ENCODE results near the gene ABCB9. TPM values are rescaled to one million over a fixed set of nuclear protein-coding genes. Genes with fewer than 3 reads are reported as not detected.
"Not testable (repeated sequence)": the region's sequence is repeated elsewhere in the genome, so short reads cannot be mapped to it uniquely, and the experiment has no call there.

ABCB9 gene
- total RNA-seq, 1 donor from 2014 or later = 5.0 TPM

- DNase-seq (ENCODE audit: low read depth in 2 of 2) = peak; percentile 92 to 93
Observed at GRCh38 chr12:122895704-122896636, 70.3 kb downstream of the ABCB9 start, which contains the start of gene VPS37B. VPS37B (minus strand) TSS chr12:122896124; CDS start chr12:122896062, 62 bp downstream.

- DNase-seq (ENCODE audit: low read depth in 2 of 2) = peak in 1 of 2 donors; percentile 33
Observed at GRCh38 chr12:122895320-122895703, 71.0 kb downstream of the ABCB9 start.

DNA sequence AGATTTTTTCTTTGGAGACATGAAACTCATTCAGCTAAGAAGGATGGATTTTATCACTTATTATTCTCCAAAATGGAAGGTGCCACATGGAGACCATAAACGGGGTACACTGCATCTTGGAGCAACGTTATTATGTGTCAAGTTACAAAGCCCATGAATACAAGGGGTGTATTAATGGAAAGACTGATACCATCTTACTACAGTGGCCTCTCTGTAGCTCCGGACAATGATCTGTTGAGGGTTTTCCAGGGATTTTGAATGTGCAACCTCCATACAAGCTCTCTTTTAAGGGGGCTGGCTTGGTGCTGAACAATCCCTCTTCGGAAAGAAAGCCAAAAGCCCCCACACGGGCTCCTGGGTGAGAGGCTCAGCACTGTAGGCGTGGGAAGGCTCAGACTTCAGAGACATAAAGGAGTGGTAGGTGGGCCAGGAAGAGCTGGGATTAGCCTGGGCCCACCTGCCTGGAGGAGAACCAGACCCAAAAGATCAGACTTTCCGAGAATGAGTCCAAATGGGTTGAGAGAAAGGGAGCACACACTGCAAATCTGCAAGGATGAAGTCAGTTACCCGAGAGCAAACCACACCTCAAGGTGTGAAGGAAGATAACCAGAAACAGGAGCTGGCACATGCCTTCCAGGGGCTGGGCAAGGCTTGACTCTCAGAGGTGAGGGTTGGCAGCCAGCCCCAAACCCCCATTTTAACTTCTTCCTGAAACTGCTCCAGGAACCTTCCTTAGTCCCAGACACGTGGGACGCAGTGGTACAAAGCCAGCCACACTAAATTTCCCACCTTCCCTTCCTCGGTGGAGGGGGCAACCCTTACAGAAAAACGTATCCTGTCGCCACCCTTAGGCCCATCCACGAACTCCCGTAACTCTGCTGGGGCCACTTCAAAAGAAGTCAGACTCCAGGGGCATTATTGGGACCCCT, 71.8 kb downstream of the ABCB9 start:
- DNase-seq (ENCODE audit: low read depth in 2 of 2) = no peak

GRCh38 chr12:122893208-122894153, 72.8 kb downstream of the ABCB9 start:
- no peak for DNase-seq (ENCODE audit: low read depth in 2 of 2)

- not testable (repeated sequence) for DNase-seq (ENCODE audit: low read depth in 2 of 2)
Observed at GRCh38 chr12:122892724-122893123, 73.5 kb downstream of the ABCB9 start.

GRCh38 chr12:122891661-122892525, 74.4 kb downstream of the ABCB9 start:
- DNase-seq (ENCODE audit: low read depth in 2 of 2) = no peak

GRCh38 chr12:122889761-122890520, 76.3 kb downstream of the ABCB9 start:
- DNase-seq (ENCODE audit: low read depth in 2 of 2) = no peak

DNA sequence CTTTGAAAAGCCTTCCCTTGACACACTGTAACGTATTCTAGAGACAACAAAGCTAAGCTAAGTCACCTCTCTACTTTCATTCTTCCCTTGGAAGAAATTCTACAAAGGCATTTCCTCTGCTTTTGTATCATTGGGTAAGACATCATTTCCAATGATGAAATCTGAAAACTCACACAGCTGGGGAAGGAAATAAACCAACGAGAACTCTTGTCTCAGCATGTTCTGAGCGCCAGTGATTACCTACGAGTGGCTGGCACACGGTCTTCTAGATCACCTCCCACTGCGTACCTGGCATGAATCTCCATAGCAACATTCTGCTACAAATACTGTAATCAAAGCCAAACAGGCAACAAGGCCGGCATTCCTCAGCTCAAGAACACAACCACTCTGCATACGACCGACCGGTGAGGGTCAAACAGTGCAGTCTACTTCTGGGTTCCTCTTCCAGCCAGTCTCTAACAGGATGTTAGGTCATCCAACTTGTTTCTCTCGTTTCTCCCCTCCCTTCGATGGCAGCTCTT, 78.0 kb downstream of the ABCB9 start:
- DNase-seq (ENCODE audit: low read depth in 2 of 2) = peak; percentile 94 to 95

GRCh38 chr12:122887819-122888212, 78.4 kb downstream of the ABCB9 start:
- no peak for DNase-seq (ENCODE audit: low read depth in 2 of 2)

DNA sequence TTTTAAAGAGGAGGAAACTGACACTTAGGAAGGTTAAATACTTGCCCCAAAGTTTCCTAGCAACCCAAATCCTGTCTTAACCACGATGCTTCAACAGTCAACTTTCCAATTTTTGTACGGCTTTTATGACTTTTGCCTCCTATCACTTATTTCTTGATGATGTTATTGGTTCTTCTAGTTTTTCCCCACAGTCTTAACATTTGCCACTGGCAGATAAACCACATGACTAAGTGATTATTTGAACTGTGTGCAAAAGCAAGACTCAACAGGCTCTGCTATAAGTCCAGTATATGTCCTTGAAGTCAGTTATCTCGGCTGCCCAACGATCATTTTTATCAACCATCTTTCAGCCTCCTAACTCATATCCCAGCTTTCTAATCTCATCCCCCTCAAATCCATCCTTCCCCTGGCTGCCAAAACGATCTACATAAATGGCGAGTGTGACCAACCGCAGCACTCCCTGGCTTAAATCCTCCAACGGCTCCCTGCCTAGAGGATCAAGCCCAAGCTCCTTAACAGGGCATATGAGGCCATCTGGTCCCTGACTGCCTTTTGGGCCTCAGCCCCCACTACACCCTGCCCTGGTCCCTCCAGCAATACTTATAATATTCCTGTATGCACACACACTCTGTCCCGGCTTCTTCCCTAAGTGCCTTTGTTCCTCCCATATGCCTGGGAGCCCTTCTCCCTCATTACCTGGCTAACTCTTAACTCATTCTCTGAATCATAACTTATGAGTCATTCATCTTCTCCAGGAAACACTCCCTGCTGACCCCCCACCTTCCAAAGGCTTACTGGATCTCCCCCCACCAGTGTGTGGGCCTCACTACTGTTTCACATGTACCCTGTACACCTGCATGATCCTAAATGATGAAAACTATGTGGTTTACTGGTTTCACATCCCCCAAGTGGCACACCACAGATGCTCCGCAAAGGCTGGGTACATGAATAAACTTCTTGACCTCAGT, 79.1 kb downstream of the ABCB9 start:
- peak in 1 of 2 donors; percentile 77 for DNase-seq (ENCODE audit: low read depth in 2 of 2)

GRCh38 chr12:122886161-122886560, 80.1 kb downstream of the ABCB9 start:
- DNase-seq (ENCODE audit: low read depth in 2 of 2) = no peak

DNA sequence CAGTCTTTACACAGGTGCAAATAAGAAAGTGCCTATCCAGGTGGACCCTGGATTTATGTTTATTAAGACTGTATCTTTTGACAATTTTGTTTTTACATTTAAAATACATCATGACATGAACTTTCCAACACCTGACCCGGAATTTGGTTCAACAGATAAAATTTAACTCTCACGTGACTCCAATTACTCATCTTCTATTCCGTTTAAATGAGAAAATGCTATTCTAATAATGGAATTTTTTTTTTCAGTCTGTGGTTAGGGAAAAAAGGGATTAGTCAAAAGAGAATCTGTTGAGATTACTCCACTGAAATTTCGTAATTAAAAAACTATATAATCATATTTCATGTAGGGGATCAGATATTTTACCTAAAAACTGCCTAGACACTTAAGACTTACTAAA, 81.4 kb downstream of the ABCB9 start:
- peak in 1 of 2 donors; percentile 79 for DNase-seq (ENCODE audit: low read depth in 2 of 2)

GRCh38 chr12:122884091-122884826, 82.0 kb downstream of the ABCB9 start:
- DNase-seq (ENCODE audit: low read depth in 2 of 2) = peak in 1 of 2 donors; percentile 41

- DNase-seq (ENCODE audit: low read depth in 2 of 2) = peak in 1 of 2 donors; percentile 54
Observed at GRCh38 chr12:122882908-122883558, 83.2 kb downstream of the ABCB9 start.

- peak; percentile 53 to 63 for DNase-seq (ENCODE audit: low read depth in 2 of 2)
Observed at GRCh38 chr12:122880668-122881067, 85.6 kb downstream of the ABCB9 start.

DNA sequence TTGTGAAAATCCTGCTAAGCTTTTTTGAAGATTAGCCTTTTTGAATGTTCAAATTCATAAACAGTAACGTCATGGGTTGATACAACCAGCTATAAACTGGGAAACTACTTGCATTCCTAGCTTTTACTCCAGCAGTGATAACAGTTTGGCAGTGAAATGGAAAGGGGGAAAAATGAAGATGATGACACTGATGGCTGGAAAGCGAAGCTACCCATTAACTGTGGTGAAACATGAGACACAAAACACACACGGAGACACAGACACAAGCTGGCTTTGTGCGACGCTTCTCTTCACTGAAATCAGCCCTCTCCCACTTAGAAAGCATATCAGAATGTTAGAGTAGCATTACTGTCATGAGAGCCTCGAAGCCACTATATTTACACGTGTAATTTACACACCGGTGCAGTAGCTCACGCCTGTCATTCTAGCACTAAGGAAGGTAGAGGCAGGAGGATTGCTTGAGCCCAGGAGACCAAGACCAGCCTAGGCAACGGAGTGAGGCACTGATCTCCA, 86.1 kb downstream of the ABCB9 start:
- no peak for DNase-seq (ENCODE audit: low read depth in 2 of 2)
